HG02840 (cell line): Measurements from ENCODE around the gene NPR2.

Experiments used
- ATAC-seq: cut with Tn5 transposase; IDR thresholded peaks from one replicate; pipeline ENCODE4 v1.9.1; 2021; ENCODE audit warnings: mild to moderate bottlenecking, moderate library complexity, moderate number of reproducible peaks; ENCODE audit not compliant: unreplicated experiment, low FRiP score

NPR2 gene

DNA sequence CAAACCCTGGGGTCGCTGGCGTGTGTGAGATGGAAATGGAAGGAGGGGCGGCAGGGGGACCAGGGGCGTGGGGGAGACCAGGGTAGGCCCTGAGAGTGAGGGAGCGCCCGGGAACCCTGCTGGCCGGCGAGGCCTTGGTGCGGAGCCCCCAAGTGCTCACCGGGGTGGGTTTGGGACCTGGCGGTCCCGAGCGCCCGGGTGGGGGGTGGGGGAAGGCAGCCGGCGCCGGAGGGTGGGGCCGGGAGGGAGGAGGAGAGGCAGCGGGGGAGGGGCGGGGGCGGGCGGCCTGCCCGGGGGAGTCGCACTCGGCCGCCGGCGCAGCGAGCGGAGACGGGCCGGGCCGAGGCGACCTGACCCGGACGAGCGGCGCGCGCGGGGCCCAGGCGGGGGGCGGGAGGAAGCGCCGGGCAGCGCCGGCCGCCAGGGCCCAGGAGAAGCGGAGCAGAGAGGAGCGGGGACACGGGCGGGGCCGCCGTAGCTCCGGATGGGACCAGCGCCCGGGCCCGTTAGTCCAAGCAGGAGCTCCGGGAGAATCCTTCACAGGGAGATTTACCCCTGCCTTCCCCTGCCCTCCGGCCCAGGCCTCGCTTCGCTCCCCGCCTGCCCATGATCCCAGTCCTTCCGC lies at the start of gene NPR2:
NPR2 (plus strand) TSS at position 295 of the 625 bp plus-strand sequence. CDS start 818 bp downstream, outside the sequence.
- no peak for ATAC-seq

DNA sequence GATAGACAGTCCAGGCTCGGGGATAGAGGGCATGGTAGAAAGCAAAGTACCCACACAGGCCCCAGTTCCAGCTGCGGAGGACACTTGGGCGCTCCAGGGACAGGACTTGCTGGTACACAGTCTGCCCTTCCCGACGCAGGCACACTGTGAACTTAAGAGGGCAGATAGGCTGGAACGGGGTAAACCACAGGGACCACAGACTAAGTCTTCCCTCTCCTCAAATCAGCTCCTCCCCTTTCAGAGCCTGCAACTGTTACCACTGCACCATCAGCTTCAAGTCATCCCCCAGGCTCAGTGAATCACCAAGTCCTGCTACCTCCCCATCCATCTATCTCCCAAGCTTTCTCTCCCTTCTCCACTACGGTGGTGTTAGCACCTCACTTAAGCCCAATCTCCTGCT lies 49.7 kb upstream of the NPR2 start:
- ATAC-seq: no peak

DNA sequence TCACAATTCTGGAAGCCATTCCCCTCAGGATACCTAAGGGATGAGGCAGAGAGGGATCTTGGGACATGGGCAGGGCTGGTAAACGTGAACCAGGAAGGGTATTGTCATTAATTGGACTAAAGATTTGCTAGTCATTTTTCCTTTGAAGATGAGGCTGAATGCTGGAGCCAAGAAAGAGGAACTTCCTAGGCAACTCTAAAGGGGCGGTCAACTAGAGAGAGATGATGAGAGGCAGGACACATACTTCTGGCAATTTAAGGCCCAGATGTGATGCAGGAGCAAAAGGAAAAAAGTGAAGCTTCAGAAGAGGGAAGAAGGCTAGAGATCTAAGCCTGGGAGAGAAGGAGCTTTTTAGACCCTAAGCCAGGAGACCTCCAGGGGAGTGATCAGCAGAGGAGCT lies 47.9 kb upstream of the NPR2 start:
- no peak for ATAC-seq

DNA sequence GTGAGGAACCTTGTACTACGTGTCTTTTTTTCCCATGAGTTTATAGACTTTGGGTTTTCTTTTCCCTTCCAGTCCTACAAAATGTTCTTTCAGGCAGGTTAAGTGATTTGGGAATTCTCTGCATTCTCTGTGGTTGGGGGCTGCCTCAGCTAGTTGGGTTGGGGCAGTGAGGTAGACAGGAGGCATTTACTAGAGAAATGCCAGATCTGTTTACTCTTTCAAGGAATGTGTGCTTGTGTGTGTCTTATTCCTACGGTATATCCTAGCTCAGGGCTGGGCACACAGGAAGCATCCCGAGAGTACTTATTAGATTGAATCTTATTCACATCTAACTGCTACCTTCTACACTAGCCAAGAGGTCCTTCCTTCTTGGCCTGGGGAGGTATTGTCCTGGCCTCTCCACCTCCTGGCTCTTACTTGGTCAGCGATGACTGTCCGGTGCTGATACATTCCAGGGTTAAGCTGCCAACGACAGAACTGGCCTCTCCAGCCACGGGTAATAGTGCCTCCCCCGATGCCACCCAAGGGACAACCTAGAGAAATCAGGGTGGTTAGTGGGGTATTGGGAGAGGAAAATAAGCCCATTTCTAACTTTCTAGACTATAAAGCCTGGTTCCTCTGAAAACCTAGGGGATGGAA lies 47.4 kb upstream of the NPR2 start:
- ATAC-seq: no peak

DNA sequence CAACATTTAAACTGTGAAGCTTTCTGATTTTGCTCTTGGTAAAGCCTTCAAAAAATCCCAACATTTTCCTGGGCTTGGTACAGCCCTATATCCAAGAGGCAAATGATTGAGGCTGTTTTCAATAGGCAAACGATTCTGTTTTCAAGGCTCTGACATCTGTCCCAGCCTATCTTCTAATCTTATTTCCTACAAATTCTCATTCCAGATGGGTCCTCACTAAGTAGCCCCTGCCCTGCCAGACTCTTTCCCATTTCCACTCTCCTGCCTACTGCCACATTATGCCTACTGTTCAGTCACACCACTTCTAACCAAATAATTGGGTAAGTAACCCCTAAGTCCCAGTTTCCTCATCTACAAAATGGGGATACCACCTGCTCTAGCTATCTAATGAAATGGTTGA lies 45.8 kb upstream of the NPR2 start:
- no peak for ATAC-seq

DNA sequence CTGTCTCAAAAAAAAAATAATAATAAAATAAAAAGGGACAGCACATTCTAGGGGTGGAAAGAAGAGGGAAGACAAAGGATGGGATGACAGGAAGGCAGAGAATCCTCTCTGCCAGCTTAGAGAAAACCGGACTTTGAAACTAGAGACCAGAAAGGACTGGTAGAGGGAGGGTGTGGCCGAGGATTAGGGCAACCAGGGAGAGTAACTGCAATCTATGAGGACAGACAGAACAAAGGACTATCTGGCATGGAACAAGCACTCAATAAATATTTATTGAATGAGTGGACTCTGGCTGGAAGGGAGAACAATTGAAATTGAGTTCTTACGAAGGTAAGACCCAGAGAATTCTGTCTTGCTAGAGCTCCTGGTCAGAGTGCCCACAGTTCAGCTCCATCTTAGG lies 44.8 kb upstream of the NPR2 start:
- no peak for ATAC-seq

DNA sequence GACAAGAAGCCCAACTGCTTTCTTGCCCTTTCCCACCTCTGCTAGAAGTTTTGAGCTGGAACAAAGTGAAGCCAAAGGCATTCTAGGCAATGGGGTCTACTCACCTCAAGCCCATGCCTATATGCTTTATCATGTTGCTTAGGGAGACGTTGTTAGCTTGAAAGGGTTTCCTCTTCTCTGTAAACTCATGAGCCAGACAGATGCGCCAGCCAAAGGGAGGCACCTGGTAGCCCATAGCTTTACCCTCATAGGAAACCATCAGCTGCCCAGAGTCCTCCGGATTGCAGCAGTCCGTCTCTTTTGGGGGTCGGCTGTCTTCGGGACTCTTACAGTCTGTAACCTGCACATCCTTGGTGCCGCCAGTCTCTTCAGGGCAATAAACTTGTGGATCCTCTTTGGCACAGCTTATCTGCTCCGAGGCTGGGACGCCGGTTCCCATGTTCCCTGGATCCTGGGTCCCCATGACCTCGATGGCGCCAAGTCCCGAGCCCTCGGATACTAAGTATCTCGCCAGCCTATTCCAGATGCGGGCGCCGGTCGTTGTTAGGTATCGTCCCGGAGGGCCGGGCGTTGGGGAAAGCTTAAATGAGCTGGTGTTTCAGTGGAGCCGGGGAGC lies 43.0 kb upstream of the NPR2 start:
- ATAC-seq: no peak

DNA sequence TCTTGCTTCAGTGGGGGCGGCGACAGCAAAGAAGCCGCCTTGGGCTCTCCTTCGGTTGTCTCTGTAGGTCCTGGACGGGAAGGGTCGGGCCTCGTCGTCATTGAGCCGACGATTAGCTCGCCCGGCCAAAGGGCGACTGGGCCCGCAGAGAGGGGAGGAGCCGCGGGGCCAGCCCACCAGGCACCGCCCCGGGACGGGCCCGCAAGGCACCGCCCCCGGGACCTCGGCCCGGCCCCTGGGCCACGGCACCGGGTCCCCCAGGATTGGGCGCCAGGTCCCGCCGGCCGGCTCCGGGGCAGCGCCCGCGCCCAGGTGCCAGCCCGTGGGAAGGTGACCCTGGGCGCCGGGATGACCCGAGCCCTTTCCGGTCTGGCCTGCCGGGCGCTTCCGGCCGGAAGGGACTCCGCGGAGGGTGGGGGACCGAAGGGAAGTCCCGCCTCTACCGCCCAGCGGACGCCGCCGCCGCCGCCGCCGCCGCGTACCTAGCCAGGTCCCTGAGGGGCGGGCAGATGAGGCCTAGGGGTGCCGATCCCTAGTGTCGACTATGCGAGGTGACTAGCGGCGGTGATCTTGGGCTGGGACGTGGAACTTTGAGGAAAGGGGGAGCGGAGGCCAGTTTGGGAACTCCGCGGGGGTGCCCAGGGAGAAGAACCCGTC lies 42.4 kb upstream of the NPR2 start, which contains the start of the genes GBA2 and RGP1:
GBA2 (minus strand) TSS at position 371 of the 657 bp plus-strand sequence. CDS start 524 bp downstream, outside the sequence.
RGP1 (plus strand) TSS at position 430 of the 657 bp plus-strand sequence. CDS start 469 bp downstream, outside the sequence.
- peak; percentile 73 for ATAC-seq

DNA sequence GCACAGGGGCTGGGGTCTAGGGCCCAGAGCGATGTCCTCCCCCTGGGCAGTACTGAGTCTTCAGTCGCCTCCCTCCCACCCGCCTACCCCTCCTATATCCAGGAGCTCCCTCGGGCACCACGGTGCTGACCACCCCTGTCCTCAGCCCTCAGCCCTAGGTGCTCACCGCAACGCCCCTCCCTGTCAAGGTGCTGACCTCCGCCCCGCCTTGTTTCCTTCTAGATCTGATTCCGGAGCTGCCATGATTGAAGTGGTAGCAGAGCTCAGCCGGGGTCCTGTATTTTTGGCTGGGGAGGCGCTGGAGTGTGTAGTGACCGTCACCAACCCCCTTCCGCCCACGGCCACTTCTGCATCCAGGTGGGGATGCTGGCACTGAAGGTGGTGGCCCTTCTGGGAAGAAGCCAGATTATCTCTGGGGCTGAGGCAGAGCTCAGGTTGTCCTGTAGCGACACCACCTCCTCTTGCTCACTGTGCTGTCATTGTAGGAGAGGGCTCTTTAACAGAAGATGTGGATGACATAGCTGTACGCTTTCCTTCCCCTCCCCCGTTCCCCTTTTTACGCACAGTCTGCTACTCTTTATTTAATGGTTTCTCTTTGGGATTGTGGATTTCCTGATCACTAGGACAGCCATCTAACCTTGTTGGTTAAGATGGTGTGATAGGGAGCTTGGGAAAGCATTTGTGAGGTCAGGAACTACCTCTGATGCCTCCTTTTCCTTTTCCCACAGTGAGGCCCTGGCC lies 41.7 kb upstream of the NPR2 start:
- ATAC-seq: peak; percentile 34

DNA sequence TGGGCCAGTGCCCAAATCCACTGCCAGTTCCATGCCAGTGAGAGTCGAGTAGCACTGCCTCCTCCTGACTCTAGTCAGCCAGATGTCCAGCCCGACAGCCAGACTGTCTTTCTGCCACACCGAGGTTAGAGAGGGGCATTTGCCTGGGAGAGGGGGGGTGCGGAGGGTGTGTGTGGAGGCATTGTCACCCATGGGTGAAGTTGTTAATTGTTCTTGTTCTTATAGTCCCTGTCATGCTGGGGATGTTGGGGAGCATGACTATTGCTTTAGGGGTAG lies 41.2 kb upstream of the NPR2 start:
- ATAC-seq: no peak

DNA sequence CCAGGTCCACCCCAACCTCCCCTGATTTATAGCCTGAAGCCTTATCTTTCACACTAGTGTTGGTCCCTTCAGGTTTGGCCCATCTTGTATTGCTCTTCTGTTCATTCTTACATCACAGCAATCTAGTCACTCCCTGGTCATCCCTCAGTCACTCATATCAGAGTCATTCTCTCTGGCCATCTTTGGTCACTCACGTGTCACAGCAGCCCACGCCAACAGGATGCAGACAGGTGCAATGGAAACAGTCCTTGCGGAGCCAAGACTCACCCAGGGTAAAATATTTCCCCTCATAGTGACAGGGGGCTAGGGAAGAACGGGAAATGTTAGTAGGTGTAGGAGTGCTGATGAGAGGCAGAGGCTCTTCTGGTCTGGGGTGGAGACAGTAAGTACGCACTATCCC lies 37.9 kb upstream of the NPR2 start:
- no peak for ATAC-seq

DNA sequence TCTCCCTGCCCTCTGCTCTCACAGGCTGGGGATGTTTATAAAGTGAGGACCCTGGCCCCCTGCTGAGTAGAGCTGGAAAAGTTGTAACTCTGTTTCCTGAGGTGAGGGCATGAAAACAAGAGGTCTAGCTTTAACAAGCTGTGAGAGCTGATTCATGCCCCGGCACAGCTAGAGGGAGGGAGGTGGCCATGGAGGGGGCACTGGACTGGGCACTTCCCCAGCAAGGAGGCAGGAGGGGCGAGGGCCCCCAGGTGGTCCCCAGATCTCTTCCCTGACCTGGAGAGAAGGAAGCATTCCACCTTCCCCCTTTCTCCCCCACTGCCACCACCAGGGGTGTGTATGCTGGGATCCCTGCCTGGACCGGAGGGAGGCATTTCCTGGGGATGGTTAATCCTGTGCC lies 37.1 kb upstream of the NPR2 start, which contains the start of gene MSMP:
MSMP (minus strand) TSS at position 13 of the 400 bp plus-strand sequence. CDS start 147 bp downstream, outside the sequence.
- no peak for ATAC-seq

DNA sequence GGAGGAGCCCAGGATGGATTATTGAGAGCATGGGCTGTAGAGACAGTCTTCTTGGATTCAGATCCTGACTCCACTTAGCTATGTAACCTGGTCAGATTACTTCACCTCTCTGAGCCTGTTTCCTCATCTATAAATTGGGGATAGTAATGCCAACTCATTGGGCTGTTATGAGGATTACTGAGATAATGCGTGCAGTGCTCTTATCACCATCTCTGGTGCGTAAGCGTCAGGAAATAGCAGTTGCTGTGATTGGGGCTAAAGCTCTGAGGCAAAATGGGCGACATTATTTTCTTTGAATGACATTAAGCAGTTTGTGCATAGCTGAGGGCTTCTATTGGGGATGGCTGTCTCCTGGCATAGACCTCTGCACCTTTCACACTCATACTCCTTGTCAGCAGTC lies 36.3 kb upstream of the NPR2 start:
- ATAC-seq: no peak

DNA sequence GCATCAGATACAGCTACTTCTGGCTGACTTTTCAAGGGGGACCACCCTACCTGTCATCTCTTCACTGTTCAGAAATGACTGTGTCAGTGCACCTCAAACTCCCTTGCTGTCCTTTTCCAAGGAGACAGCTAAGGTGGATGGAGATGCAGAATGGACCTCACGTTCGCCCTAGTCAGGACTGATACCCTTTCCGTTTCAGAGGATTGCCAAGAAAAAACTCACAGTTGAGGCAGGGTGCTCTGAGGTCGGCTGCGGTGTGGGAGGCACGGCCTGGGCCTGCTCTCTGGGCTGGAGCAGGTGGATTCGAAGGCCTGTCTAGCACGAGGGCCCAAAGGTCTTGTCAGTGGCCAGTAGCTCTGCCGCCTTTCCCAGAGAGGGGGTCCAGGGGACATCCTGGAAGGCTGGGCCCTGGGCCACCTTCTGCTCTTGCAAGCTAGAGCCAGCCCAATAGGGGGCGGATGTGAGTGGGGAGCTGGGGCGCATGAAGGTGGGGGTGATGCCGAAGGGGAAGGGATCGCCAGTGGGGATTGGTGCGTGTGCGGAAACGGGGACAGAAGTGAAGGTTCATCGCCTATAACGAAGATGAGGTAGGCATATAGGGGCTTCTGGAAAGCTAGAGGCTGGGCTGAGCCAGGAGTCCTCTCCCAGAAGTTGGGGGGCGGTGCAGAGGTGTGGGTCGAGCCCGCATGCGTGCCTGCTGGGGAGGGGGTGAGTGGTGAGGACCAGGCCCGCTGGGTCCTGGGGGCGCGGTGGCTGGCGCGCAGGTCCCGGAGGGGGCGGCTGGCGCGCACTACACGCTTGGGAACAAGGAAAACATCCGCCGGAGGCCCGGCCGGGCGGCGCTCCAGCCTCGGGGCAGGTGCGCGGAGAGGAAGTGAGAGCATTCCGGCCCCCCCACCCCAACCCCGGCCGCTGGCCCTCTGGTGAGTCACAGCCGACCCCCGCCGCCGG lies 34.8 kb upstream of the NPR2 start:
- ATAC-seq: peak; percentile 52

DNA sequence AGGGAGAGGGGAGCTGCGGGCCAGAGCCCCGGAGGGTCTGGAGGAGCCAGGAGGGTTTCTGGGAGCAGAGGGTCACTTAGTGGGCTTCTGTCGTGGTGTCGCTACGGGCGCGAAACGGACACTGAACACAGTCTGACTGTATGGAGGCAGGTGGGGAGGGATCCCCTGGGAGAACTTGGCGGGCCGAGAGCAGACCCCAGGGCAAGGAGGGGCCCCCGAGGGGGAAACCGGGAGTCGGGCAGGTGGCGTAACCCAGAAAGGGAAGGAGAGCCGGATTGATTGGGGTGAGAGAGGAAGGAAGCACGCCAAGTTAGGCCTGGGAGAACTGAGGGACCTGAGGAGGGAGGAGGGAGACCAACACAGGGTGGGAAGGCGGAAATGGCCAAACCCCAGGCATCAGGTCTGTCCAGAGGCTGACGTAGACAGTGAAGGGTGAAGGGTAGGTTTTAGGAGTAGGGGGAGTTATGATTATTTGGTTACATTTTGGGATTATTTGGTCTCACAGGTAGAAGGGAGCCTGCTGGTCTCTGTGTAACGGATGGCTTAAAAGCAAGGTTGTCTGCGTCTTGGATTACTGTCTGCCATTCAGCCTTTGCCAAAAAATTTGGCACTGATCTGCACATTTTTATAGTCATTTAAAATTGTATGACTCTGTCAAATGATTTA lies 34.0 kb upstream of the NPR2 start:
- peak; percentile 39 for ATAC-seq

DNA sequence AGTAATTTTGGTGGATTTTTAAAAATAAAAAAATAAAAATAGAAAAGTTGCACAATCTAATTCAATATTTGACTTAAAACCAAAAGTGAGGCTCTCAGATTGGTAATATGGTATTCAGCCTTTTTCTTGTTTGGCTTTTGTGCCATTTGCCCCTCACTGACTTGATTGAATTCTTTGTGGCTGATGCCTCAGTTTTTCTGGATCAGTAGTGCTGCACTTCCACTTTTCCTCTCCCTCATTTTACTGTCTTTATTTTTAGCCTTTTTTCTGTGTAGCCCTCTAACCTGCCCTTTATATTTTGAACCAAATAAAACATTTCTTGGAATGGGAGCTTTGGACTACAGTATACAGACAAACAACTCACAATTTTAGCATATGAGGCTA lies 33.5 kb upstream of the NPR2 start:
- ATAC-seq: no peak

DNA sequence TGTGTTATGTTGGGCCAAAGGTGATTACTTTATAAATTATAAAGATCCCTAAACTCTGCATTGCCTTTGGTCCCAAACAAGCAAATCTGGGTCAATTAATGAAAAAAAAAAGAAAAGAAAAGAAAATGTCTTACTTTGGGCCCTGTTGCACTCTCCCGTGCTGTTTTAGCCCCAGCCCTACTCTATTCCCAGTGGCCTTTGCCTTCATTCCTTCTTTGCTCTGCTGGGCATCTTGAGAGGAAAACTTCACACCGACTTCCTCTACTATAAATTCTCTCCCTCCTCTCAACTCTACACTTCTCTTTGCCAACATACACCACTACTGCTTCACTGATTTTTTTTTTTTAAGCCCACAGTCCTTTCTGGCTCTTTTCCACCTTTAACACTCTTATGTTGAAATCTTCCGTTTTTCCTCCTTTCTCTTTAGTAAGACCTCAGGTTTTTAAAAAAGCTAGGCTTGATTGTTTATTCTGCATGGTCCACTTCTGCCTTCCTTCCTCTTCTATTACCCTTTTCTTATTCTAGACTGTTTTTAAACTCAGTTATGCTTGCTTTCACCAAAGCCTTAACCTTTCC lies 32.8 kb upstream of the NPR2 start:
- ATAC-seq: no peak

DNA sequence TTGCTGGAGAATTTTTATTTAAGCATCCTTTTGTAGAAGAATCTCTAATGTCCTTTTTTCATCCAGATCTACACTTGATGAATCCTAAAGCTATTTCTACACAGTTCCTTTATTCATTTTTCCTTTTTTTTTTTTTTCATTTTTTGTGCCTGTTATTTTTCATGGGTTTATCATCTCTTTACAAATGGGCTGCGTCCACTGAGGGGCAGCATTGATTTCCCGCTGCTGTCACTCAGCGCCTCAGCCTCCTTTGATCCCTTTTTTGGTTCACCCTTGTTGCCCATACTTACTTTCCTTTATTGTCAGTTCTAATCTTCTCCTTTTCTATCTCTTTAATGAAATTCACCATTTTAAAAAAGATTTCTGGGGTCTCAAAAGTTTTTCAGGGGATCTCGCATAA lies 31.6 kb upstream of the NPR2 start:
- ATAC-seq: no peak

DNA sequence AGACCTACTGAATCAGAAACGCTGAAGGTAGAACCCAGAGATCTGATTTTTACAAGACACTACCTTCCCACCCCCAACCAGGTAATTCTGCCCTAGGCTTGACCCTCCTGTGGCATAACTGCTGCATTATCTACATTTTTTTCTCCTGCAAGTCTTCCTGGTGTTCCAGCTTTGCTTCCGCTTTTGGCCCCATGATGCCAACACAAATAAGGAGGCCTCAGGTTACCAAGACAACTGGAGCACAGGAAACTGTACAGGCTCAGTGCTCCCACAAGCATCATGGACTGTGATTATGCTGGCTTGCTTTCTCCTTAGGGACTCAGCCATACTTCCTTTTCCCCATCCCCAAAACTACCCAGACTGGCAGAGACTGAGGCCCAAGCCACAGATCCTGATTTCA lies 30.7 kb upstream of the NPR2 start:
- ATAC-seq: no peak
